ENCODE data around the gene ZNF12. TPM values are rescaled to one million over a fixed set of nuclear protein-coding genes. Genes with fewer than 3 reads are reported as not detected.
"Not testable (repeated sequence)": the region's sequence is repeated elsewhere in the genome, so short reads cannot be mapped to it uniquely, and the experiment has no call there.

Gene ZNF12
- polyA plus RNA-seq, 1 experiment: 20.4 TPM

- CTCF ChIA-PET: no interaction called here
- DNase-seq (ENCODE audit: low read depth, low spot score): peak; percentile 70
- TF ChIP-seq CTCF (IDR thresholded peaks at IDR 0.05; ENCODE audit: low read depth, low read length): no peak
- Histone ChIP-seq H3K9me3 (ENCODE audit: control insufficient read depth, insufficient read depth, low read length) (peaks cover 3% of the 10 kb centered on the region), H3K27me3 (ENCODE audit: control insufficient read depth, insufficient read depth, low read length) (no peaks in the 10 kb centered on the region), H3K27ac (ENCODE audit: low read depth, low read length) (peak overlapping the region; percentile 70), H3K4me3 (ENCODE audit: low read depth, low read length) (peak overlapping the region; percentile 84)
- POLR2A ChIA-PET: no interaction called here
Observed at GRCh38 chr7:6729492-6730342, 23.0 kb upstream of the ZNF12 start.

- CTCF ChIA-PET; POLR2A ChIA-PET; H3K27me3 ChIP-seq (ENCODE audit: control insufficient read depth, insufficient read depth, low read length); H3K9me3 ChIP-seq (ENCODE audit: control insufficient read depth, insufficient read depth, low read length); DNase-seq (ENCODE audit: low read depth, low spot score): not testable (repeated sequence)
- peak overlapping the region; percentile 70 for H3K27ac ChIP-seq (ENCODE audit: low read depth, low read length)
- peak overlapping the region; percentile 84 for H3K4me3 ChIP-seq (ENCODE audit: low read depth, low read length)
Observed at GRCh38 chr7:6728893-6729491, 22.2 kb upstream of the ZNF12 start.

DNA sequence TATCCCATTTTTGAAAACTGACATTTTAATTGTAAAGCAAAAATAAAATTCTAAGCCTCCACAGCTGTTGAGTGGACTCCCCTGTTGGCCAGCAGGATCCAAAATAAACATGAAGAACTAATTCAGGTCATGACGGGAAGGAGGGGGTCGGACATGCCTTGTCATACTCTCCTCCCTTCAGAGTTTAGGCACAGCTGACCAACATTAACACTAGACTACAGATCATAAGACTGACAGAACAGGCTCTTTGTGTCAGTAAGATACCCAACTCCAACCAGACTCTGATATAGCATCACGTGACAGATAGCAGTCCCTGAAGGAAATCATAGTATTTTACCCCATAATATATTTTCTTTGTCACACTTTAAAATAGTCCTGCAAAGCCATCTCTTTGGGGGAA lies 20.9 kb upstream of the ZNF12 start:
- DNase-seq (ENCODE audit: low read depth, low spot score): no peak
- TF ChIP-seq CTCF (IDR thresholded peaks at IDR 0.05; ENCODE audit: low read depth, low read length): no peak
- POLR2A ChIA-PET: no interaction called here
- H3K27ac ChIP-seq (ENCODE audit: low read depth, low read length): no peak overlapping the region
- no peak overlapping the region for H3K4me3 ChIP-seq (ENCODE audit: low read depth, low read length)
- H3K27me3 ChIP-seq (ENCODE audit: control insufficient read depth, insufficient read depth, low read length): no peaks in the 10 kb centered on the region
- peaks cover 3% of the 10 kb centered on the region for H3K9me3 ChIP-seq (ENCODE audit: control insufficient read depth, insufficient read depth, low read length)
- CTCF ChIA-PET: no interaction called here

DNA sequence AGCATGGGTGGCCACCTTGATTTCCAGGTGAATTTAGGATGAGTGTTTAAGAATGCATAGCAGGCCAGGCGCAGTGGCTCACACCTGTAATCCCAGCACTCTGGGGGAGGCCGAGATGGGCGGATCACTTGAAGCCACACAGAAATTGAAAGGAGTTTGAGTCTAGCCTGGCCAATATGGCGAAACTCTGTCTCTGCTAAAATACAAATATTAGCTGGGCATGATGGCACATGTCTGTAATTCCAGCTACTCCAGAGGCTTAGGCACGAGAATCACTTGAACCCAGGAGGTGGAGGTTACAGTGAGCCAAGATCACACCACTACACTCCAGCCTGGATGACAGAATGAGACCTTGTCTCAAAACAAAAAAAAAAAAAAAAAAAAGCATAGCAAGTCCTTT lies 19.6 kb upstream of the ZNF12 start:
- POLR2A ChIA-PET: interaction anchor here (0.7 kb wide), 1 partner anchor 1607 kb away, joined by 4 read pairs; no protein-coding TSS in a partner anchor
- H3K27ac ChIP-seq (ENCODE audit: low read depth, low read length); CTCF ChIA-PET; DNase-seq (ENCODE audit: low read depth, low spot score); H3K27me3 ChIP-seq (ENCODE audit: control insufficient read depth, insufficient read depth, low read length); H3K9me3 ChIP-seq (ENCODE audit: control insufficient read depth, insufficient read depth, low read length); H3K4me3 ChIP-seq (ENCODE audit: low read depth, low read length): not testable (repeated sequence)

DNA sequence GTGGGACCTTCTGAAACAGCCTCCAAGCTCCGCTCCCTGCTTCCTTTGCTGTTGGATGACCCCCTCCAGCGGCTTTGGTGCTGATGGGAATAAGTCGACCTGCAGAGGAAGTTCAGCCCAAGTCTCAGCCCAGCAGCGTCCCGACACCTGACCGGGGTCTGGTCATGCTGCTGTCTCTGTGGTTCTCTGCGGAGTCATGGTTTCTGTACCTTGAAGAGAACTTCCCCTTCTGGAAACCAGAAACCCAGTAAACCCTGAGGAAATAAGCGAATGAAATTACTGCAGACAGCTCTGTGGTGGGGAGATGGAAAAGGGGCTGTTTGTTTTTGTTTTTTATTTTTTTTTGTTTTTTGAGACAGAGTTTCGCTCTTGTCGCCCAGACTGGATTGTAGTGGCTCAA lies 18.3 kb upstream of the ZNF12 start:
- DNase-seq (ENCODE audit: low read depth, low spot score): no peak
- TF ChIP-seq CTCF (IDR thresholded peaks at IDR 0.05; ENCODE audit: low read depth, low read length): no peak
- ChIA-PET CTCF (no interaction called here), POLR2A (no interaction called here)
- no peaks in the 10 kb centered on the region for H3K27me3 ChIP-seq (ENCODE audit: control insufficient read depth, insufficient read depth, low read length)
- peaks cover 3% of the 10 kb centered on the region for H3K9me3 ChIP-seq (ENCODE audit: control insufficient read depth, insufficient read depth, low read length)
- H3K4me3 ChIP-seq (ENCODE audit: low read depth, low read length): no peak overlapping the region
- H3K27ac ChIP-seq (ENCODE audit: low read depth, low read length): no peak overlapping the region

- POLR2A ChIA-PET; H3K27me3 ChIP-seq (ENCODE audit: control insufficient read depth, insufficient read depth, low read length); H3K4me3 ChIP-seq (ENCODE audit: low read depth, low read length); CTCF ChIA-PET; H3K27ac ChIP-seq (ENCODE audit: low read depth, low read length); H3K9me3 ChIP-seq (ENCODE audit: control insufficient read depth, insufficient read depth, low read length); DNase-seq (ENCODE audit: low read depth, low spot score): not testable (repeated sequence)
Observed at GRCh38 chr7:6724351-6724750, 17.6 kb upstream of the ZNF12 start.
